Stimulated activated CD8-positive, alpha-beta memory T cell treated with anti-CD3 and anti-CD28 coated beads, Interleukin-4, amount 100 ng/mL, for 4 hours (primary cell): ENCODE data around the gene CSTF1.
A peak's percentile ranks its signal among the peaks of the same experiment; 100 is the strongest.

Experiments
- DNase-seq, 2 donors: peaks; one replicate each; pipeline ENCODE4 v3.0.0-alpha.2; 2020; ENCODE audit warnings: low read depth in 2 of 2, low spot score in 1 of 2

Gene CSTF1

DNA sequence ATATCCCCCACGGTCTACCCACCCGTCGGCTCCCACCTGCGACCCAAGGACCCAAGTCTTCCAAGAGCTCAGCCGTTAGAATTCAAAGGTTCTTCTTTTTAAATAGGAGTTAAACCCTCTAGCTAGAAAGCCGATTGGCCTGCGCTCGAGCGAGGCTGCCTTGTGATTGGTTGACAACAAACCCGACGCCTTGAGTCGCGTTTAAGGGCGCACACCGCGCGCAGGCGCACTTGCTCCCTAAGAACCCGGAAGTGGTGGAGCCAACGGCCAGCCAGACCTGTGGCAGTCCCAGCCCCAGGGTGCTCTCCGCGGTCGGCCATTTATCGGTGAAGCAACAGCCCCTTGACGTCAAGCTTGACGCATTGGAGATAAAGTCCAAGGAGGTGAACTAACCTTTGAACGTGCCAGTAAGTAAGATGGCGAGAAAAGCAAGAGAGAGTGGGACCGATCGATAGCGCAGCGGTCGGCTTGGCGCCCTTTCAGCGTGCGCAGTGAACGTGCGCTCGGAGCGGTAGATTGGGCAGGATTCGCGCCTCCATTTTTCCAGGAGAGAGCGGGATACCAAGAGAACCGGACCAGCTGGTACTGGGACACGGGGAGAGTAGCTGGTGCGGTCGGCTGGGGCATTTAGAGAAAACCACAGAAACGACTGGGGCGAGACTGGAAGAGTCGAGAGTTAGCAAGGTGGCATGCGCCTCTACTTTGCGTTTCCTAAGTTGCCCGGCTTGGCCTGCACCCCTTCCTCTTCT is at the start of gene CSTF1, which contains the start of gene AURKA:
TSS of gene CSTF1 (plus strand) at position 514 of the 749 bp plus-strand sequence. CDS start 2,908 bp downstream, outside the sequence.
TSS of gene AURKA (minus strand) at position 84 of the 749 bp plus-strand sequence. CDS start 4,018 bp downstream, outside the sequence.
- peak; percentile 99 for DNase-seq

DNA sequence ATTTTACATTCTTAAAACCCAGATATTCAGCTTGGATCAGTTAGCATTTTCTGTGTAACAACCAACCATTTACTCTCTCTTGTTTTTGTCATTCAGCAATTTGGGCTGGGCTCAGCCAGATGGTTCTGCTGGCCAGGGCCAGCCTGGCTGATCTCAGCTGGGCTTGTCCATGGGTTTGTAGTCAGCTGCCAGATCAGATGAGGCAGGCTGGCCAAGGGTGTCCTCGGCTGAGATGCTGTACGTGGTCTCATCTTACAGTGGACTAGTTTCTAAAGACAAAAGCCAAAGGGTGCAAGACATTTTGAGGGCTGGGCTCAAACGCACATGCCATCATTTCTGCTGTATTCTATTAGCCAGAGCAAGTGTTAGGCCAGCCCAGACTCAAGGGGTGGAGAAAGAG is 49.7 kb upstream of the CSTF1 start:
- DNase-seq = no peak

DNA sequence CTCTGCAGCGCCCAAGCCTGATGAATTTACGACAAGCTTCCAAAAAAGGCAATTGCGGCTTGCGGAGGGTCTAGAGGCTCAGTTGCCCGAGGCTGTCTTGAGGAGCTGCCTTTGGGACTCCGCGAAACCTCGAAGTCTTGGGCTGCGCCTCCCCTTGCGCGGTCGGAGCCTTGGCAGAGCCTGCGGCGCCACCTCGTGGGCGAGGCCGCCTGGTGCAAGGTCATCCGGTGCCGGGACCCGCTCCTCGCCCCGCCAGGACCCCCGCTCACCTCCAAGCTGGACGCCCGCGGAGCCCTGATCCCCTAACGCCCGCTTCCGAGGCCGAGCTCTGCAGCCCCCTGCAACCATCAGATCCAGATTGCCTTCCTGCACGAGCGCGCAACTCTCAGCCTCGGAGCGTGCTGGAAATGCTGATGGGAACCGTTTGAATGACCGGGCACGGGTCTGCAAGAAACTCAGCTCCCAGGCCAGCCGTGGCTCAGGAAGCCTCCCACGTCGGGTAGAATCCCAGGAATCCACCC is 48.5 kb upstream of the CSTF1 start:
- DNase-seq = no peak

DNA sequence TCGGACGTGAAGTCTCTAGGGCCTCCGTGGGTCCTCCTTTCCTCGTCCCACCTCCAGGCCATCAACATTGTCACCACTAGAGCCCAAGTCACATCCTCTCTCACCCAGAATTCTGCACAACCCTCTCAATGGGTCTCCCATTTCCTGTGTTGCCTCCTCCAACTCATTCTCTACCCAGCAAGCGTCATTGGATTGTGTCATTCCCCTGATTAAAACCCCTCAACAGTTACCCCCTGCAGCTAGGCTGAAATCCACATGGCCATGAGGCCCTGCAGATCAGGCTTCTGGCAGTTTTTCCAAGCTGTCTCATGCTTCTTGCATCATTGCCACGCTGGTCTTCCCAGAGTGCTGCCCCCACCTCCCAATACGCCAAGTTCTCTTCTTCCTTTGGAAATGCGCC is 46.5 kb upstream of the CSTF1 start:
- DNase-seq = no peak

DNA sequence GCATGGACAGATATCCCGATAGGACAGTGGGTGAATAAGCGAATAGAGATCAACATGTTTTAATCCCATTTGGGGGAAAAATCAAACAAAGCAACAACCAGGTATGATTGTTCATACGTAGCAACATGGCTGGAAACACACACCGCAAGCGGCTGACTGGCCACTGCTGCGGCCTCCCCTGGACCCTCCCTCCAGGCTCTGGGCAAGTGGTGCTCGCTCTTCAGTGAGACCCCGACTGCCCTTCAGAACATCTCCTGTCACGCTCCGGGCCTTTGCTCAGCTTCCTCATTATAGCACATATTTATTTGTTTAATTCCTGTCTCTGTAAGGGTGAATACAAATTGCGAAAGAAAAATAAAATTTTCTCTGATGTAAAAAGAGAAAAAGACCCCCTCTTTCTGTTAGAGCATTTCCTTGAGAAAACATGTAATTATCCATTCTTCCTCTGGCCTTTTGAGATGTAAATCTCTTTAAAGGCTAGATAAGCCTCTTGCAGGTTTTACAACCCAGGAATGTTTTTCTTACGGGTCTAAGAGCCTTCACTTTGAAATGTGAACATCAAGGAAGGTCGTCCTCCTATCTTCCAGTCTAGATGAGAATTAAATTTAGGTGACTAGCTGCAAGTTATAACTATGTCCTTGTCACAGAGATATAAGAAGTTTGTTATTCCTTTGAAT is 44.7 kb upstream of the CSTF1 start:
- no peak for DNase-seq

- no peak for DNase-seq
These were observed 44.1 kb upstream of the CSTF1 start for GRCh38 chr20:56348305-56348693.

GRCh38 chr20:56348746-56349145 is 43.7 kb upstream of the CSTF1 start:
- DNase-seq = no peak

- no peak for DNase-seq
These were observed 41.6 kb upstream of the CSTF1 start for GRCh38 chr20:56350842-56351241.

DNA sequence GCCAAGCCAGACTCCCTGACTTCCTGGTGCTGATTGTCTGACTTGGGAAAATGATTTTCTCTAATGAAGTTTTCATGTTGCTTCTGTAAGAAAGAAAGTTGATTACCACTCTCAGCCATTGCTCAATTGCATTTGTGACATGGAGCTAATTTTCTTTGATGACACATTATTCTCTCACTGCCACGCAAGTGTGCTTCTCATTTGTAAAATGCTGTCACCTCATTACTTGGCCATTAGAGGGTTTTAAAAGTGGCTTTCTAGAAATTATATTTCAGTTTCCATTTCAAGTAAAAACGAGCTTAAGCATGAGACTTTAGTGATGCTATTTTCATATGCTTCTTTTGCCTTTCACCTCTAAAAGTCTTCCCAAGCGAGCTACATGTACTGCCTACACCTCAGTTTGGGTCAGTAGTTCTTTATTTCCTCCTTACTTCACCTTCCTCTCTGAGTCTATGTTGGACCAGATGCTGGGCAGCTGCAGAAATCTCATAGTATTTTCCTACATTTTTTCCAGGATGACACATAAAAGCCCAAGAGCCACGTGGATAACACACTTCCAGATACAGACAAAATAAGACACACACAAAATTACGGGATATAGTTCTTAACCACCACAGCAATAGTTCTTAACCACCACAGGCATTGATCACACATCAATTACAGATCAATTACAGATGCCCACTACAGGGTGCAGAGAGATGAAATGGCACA is 39.9 kb upstream of the CSTF1 start:
- no peak for DNase-seq

- no peak for DNase-seq
These were observed 39.1 kb upstream of the CSTF1 start for GRCh38 chr20:56353356-56353755.

- DNase-seq = no peak
These were observed 34.4 kb upstream of the CSTF1 start for GRCh38 chr20:56358070-56358469.

- peak; percentile 47 to 59 for DNase-seq
These were observed 33.7 kb upstream of the CSTF1 start, which contains the start of gene FAM210B for GRCh38 chr20:56358600-56359211. TSS of gene FAM210B (plus strand) at chr20:56358974. CDS start at chr20:56359006, 32 bp downstream.

- no peak for DNase-seq
These were observed 33.0 kb upstream of the CSTF1 start for GRCh38 chr20:56359212-56360132.

DNA sequence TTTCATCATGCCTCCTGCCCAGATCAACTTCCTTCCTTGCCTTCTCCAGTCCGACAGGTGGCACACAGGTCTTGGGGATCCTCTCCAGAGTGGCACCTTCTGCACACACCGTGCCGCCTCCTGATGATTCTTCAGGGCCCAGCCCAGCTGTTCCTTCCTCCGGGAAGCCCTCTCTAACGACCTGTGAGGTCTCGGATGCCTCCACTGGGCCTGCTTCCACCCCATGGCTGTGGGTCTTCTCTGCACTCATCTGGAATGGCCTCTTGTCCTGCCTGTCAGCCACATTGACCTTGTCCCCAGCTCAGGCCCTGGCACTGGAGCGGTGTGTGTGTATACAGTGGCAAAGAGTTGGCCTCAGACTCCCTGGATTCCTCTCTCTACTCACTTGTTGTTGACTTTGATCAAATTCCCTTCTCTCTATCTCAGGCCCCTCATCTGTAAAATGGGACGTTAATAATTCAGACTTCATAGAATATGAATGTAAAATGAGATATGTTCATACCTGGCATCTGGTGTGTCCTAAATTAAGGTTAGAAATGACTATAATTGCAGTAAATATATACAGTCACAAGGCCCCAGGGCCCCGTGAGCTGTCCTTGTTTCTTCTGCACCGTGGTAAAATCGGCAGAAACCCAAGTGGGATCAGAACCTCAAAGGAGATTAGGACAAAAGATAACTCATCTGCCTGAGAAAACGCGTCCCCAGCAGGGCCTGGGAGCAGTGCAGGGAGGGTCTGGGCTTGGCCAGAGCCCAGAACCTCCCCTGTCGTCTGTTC is 32.1 kb upstream of the CSTF1 start:
- no peak for DNase-seq

DNA sequence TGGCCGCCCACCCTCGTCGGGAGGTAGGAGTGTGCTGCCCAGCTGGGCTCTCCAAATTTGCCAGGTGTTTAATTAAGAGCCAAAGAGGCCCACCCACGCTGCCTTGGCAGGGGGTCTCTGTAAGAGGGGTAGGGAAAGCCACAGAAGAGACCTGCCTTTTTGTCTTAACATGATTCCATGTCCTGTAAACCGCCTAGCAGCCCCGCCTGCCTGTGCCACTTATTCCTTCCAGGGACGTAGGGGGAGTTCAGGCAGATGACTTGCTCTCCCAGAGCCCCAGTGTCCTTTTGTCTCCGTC is 31.6 kb upstream of the CSTF1 start:
- DNase-seq = no peak

DNA sequence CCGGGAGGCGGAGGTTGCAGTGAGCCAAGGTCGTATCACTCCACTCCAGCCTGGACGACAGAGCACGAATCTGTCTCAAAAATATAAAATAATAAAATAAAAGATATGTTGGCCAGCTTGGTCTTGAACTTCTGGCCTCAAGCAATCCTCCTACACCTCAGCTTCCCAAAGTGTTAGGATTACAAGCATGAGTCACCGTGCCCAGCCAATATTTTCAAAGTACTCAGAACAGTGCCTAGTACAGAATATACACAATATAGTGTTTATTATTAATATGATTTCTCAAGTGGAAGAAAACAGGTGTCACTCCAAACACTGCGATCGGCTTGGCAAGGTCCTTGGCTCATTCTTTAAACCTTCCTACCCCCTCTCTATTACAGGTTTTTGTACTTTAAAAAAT is 30.5 kb upstream of the CSTF1 start:
- no peak for DNase-seq

- no peak for DNase-seq
These were observed 29.5 kb upstream of the CSTF1 start for GRCh38 chr20:56362833-56363413.

GRCh38 chr20:56363491-56363890 is 29.0 kb upstream of the CSTF1 start:
- no peak for DNase-seq
